ENCODE results near the gene PCDHB4. TPM values are rescaled to one million over a fixed set of nuclear protein-coding genes. Genes with fewer than 3 reads are reported as not detected.
A peak's percentile ranks its signal among the peaks of the same experiment; 100 is the strongest.
"Not testable (repeated sequence)": the region's sequence is repeated elsewhere in the genome, so short reads cannot be mapped to it uniquely, and the experiment has no call there.

PCDHB4 gene
- total and polyA plus RNA-seq, 8 donors = 1.9 to 4.3 (median 2.5) TPM

DNA sequence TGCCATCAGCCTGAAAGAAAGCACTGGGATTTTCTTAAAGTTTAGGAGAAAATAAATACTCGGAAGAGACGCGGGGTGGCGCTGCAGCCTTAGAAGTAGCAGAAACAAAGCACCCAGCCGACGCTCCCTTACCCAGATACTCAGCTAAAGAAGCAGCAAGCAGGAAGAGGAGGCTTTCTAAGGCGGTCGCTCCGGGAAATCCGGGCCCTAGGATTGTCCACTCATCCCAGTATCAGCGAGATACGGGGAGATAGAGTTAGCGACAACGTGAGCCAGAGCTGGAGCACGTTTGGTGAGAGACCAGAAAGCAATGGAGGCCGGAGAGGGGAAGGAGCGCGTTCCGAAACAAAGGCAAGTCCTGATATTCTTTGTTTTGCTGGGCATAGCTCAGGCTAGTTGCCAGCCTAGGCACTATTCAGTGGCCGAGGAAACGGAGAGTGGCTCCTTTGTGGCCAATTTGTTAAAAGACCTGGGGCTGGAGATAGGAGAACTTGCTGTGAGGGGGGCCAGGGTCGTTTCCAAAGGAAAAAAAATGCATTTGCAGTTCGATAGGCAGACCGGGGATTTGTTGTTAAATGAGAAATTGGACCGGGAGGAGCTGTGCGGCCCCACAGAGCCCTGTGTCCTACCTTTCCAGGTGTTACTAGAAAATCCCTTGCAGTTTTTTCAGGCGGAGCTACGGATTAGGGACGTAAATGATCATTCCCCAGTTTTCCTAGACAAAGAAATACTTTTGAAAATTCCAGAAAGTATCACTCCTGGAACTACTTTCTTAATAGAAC, 26.9 kb upstream of the PCDHB4 start, which contains the start of gene PCDHB2:
Gene PCDHB2 (plus strand): TSS at position 135 of the 782 bp plus-strand sequence. CDS start 176 bp downstream, at position 311.
- no peak within 1 kb of the TSS for H3K27ac ChIP-seq

DNA sequence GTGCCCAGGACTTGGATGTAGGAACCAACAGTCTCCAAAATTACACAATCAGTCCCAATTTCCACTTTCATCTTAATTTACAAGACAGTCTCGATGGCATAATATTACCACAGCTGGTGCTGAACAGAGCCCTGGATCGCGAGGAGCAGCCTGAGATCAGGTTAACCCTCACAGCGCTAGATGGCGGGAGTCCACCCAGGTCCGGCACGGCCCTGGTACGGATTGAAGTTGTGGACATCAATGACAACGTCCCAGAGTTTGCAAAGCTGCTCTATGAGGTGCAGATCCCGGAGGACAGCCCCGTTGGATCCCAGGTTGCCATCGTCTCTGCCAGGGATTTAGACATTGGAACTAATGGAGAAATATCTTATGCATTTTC, 26.4 kb upstream of the PCDHB4 start:
- peaks cover 0 to 54% of the 10 kb centered on the region in 2 donors for H3K9me3 ChIP-seq
- H3K36me3 ChIP-seq = no peaks in the 10 kb centered on the region
- TF ChIP-seq, protein P1, sequence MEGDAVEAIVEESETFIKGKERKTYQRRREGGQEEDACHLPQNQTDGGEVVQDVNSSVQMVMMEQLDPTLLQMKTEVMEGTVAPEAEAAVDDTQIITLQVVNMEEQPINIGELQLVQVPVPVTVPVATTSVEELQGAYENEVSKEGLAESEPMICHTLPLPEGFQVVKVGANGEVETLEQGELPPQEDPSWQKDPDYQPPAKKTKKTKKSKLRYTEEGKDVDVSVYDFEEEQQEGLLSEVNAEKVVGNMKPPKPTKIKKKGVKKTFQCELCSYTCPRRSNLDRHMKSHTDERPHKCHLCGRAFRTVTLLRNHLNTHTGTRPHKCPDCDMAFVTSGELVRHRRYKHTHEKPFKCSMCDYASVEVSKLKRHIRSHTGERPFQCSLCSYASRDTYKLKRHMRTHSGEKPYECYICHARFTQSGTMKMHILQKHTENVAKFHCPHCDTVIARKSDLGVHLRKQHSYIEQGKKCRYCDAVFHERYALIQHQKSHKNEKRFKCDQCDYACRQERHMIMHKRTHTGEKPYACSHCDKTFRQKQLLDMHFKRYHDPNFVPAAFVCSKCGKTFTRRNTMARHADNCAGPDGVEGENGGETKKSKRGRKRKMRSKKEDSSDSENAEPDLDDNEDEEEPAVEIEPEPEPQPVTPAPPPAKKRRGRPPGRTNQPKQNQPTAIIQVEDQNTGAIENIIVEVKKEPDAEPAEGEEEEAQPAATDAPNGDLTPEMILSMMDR (IDR thresholded peaks at IDR 0.05) = no peak
- ATAC-seq (no peak), DNase-seq (no peak)
- no peak overlapping the region for H3K27ac ChIP-seq
- intact Hi-C loops (cut with DNase I) = no loop called here
- no peaks in the 10 kb centered on the region for H3K4me1 ChIP-seq
- H3K4me3 ChIP-seq = no peak overlapping the region
- H3K27me3 ChIP-seq = peaks cover 7 to 48% of the 10 kb centered on the region in 2 donors

More for the DNA sequence above, 26.9 kb upstream of the PCDHB4 start, which contains the start of gene PCDHB2:
- Histone ChIP-seq H3K4me3 (peak within 1 kb of the TSS; percentile 5 to 16), H3K4me1 (no peaks in the 10 kb centered on the region), H3K36me3 (no peaks in the 10 kb centered on the region), H3K27me3 (peaks cover 7 to 42% of the 10 kb centered on the region in 2 donors), H3K9me3 (peaks cover 0 to 57% of the 10 kb centered on the region in 2 donors)
- peak in 2 of 4 donors; percentile 54 to 59 for DNase-seq
- peak; percentile 63 for ATAC-seq
- TF ChIP-seq, protein P1 (IDR thresholded peaks at IDR 0.05) = peak in 1 of 2 donors; percentile 12
- intact Hi-C loops (cut with DNase I) = no loop called here

DNA sequence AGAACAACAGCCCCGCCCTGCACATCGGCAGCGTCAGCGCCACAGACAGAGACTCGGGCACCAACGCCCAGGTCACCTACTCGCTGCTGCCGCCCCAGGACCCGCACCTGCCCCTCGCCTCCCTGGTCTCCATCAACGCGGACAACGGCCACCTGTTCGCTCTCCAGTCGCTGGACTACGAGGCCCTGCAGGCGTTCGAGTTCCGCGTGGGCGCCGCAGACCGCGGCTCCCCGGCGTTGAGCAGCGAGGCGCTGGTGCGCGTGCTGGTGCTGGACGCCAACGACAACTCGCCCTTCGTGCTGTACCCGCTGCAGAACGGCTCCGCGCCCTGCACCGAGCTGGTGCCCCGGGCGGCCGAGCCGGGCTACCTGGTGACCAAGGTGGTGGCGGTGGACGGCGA, 25.4 kb upstream of the PCDHB4 start:
- Histone ChIP-seq H3K27me3 (peaks cover 7 to 55% of the 10 kb centered on the region in 2 donors), H3K9me3 (peaks cover 0 to 58% of the 10 kb centered on the region in 2 donors)
- H3K27ac ChIP-seq; H3K36me3 ChIP-seq; DNase-seq; H3K4me3 ChIP-seq; ATAC-seq; intact Hi-C loops (cut with DNase I); H3K4me1 ChIP-seq: not testable (repeated sequence)

DNA sequence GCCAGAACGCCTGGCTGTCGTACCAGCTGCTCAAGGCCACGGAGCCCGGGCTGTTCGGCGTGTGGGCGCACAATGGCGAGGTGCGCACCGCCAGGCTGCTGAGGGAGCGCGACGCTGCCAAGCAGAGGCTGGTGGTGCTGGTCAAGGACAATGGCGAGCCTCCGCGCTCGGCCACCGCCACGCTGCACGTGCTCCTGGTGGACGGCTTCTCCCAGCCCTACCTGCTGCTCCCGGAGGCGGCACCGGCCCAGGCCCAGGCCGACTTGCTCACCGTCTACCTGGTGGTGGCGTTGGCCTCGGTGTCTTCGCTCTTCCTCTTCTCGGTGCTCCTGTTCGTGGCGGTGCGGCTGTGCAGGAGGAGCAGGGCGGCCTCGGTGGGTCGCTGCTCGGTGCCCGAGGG, 25.0 kb upstream of the PCDHB4 start:
- ATAC-seq; H3K4me3 ChIP-seq; DNase-seq; H3K4me1 ChIP-seq; H3K27ac ChIP-seq; H3K36me3 ChIP-seq; intact Hi-C loops (cut with DNase I): not testable (repeated sequence)
- Histone ChIP-seq H3K27me3 (peaks cover 7 to 55% of the 10 kb centered on the region in 2 donors), H3K9me3 (peaks cover 0 to 60% of the 10 kb centered on the region in 2 donors)

DNA sequence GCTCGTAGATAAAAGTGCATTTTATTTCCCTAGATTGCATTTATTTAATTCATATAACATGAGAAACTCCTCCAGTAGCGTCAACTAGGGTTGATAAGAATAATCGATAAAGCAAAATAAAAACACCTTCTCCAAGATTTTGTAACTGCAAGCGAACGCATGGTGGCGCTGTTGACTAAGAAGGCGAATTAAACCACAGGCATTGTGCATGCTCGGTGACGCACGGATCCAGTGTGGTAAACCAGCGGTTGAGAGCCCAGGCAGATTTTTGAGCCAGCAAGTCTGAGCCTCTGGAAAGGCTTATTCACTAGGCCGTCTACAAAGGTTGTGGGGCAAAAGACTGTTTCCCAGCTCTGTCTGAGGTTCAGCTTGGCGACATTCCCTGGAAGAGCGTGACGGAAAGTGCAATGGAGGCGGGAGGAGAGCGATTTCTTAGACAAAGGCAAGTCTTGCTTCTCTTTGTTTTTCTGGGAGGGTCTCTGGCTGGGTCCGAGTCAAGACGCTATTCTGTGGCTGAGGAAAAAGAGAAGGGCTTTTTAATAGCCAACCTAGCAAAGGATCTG, 21.3 kb upstream of the PCDHB4 start, which contains the start of gene PCDHB3:
Gene PCDHB3 (plus strand): TSS at position 231 of the 563 bp plus-strand sequence. CDS start 177 bp downstream, at position 408.
- ATAC-seq (peak; percentile 41), DNase-seq (peak in 1 of 4 donors; percentile 31)
- H3K9me3 ChIP-seq = peaks cover 0 to 47% of the 10 kb centered on the region in 2 donors
- TF ChIP-seq, protein P1 (IDR thresholded peaks at IDR 0.05) = no peak
- peaks cover 0 to 45% of the 10 kb centered on the region in 2 donors for H3K27me3 ChIP-seq
- no peaks in the 10 kb centered on the region for H3K4me1 ChIP-seq
- no peaks in the 10 kb centered on the region for H3K36me3 ChIP-seq
- H3K27ac ChIP-seq = no peak within 1 kb of the TSS
- intact Hi-C loops (cut with DNase I) = no loop called here
- peak within 1 kb of the TSS in 1 of 2 donors; percentile 8 for H3K4me3 ChIP-seq

DNA sequence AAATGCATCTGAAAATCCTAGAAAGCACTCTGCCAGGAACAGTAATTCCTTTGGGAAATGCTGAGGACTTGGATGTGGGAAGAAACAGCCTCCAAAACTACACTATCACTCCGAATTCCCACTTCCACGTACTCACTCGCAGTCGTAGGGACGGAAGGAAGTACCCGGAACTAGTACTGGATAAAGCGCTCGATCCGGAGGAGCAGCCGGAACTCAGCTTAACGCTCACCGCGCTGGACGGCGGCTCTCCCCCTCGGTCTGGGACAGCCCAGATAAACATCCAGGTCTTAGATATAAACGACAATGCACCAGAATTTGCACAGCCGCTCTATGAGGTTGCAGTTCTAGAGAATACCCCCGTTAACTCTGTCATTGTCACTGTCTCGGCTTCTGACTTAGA, 20.6 kb upstream of the PCDHB4 start:
- DNase-seq = no peak
- intact Hi-C loops (cut with DNase I) = no loop called here
- TF ChIP-seq, protein P1 (IDR thresholded peaks at IDR 0.05) = no peak
- H3K4me3 ChIP-seq = peak overlapping the region in 1 of 2 donors; percentile 8
- peaks cover 0 to 40% of the 10 kb centered on the region in 2 donors for H3K27me3 ChIP-seq
- H3K9me3 ChIP-seq = peaks cover 0 to 41% of the 10 kb centered on the region in 2 donors
- no peaks in the 10 kb centered on the region for H3K36me3 ChIP-seq
- H3K4me1 ChIP-seq = no peaks in the 10 kb centered on the region
- ATAC-seq = no peak
- no peak overlapping the region for H3K27ac ChIP-seq

DNA sequence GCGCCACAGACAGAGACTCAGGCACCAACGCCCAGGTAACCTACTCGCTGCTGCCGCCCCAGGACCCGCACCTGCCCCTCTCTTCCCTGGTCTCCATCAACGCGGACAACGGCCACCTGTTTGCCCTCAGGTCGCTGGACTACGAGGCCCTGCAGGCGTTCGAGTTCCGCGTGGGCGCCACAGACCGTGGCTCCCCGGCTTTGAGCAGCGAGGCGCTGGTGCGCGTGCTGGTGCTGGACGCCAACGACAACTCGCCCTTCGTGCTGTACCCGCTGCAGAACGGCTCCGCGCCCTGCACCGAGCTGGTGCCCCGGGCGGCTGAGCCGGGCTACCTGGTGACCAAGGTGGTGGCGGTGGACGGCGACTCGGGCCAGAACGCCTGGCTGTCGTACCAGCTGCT, 19.5 kb upstream of the PCDHB4 start:
- intact Hi-C loops (cut with DNase I); H3K36me3 ChIP-seq; H3K27ac ChIP-seq; ATAC-seq; H3K4me3 ChIP-seq; H3K4me1 ChIP-seq: not testable (repeated sequence)
- Histone ChIP-seq H3K9me3 (peaks cover 0 to 38% of the 10 kb centered on the region in 2 donors), H3K27me3 (peaks cover 0 to 37% of the 10 kb centered on the region in 2 donors)
- peak in 1 of 4 donors; percentile 31 for DNase-seq

DNA sequence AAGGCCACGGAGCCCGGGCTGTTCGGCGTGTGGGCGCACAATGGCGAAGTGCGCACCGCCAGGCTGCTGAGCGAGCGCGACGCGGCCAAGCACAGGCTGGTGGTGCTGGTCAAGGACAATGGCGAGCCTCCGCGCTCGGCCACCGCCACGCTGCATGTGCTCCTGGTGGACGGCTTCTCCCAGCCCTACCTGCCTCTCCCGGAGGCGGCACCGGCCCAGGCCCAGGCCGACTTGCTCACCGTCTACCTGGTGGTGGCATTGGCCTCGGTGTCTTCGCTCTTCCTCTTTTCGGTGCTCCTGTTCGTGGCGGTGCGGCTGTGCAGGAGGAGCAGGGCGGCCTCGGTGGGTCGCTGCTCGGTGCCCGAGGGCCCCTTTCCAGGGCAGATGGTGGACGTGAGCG, 19.1 kb upstream of the PCDHB4 start:
- peaks cover 0 to 33% of the 10 kb centered on the region in 2 donors for H3K27me3 ChIP-seq
- H3K27ac ChIP-seq; intact Hi-C loops (cut with DNase I); ATAC-seq; H3K36me3 ChIP-seq; H3K4me3 ChIP-seq; H3K4me1 ChIP-seq: not testable (repeated sequence)
- H3K9me3 ChIP-seq = peaks cover 0 to 38% of the 10 kb centered on the region in 2 donors
- DNase-seq = peak in 1 of 4 donors; percentile 73

Measured in left lung (tissue), 10 donors.